Choroid plexus epithelial cell (primary cell): ENCODE measurements around the gene TCEANC.

Source experiments
- DNase-seq: peaks from one replicate; pipeline ENCODE4 v3.0.0-alpha.2; 2010; ENCODE audit warnings: low read depth
- H3K4me3 ChIP-seq: 2 replicates; pipeline ENCODE4 v1.5.1; 2011; ENCODE audit warnings: low read depth, mild to moderate bottlenecking, control low read depth, low read length, moderate library complexity
- CTCF ChIP-seq: conservative IDR thresholded peaks from 2 replicates; pipeline ENCODE4 v1.5.1; 2011; ENCODE audit warnings: low read depth, mild to moderate bottlenecking, control low read depth, inconsistent platforms, low read length, moderate library complexity

Gene TCEANC

GRCh38 chrX:13684361-13684760, 31.4 kb downstream of the TCEANC start:
- no peak for DNase-seq
- H3K4me3 ChIP-seq = no peak overlapping the region
- no peak for TF ChIP-seq CTCF

GRCh38 chrX:13685126-13685763, 32.3 kb downstream of the TCEANC start:
- TF ChIP-seq CTCF = no peak
- no peak overlapping the region for H3K4me3 ChIP-seq
- peak; percentile 29 for DNase-seq

GRCh38 chrX:13687203-13687602, 34.3 kb downstream of the TCEANC start:
- no peak overlapping the region for H3K4me3 ChIP-seq
- DNase-seq = no peak
- no peak for TF ChIP-seq CTCF

- H3K4me3 ChIP-seq = peak overlapping the region; percentile 77
- no peak for DNase-seq
- no peak for TF ChIP-seq CTCF
Measured at GRCh38 chrX:13688384-13688957, 35.5 kb downstream of the TCEANC start.

GRCh38 chrX:13688958-13689740, 36.2 kb downstream of the TCEANC start, which contains the start of gene RAB9A:
Gene RAB9A (plus strand): TSS chrX:13689128. CDS start chrX:13708747, 19,619 bp downstream.
- peak; percentile 65 for DNase-seq
- no peak for TF ChIP-seq CTCF
- peak within 1 kb of the TSS; percentile 77 for H3K4me3 ChIP-seq

GRCh38 chrX:13689741-13690211, 36.8 kb downstream of the TCEANC start:
- H3K4me3 ChIP-seq = peak overlapping the region; percentile 77
- no peak for TF ChIP-seq CTCF
- peak; percentile 29 for DNase-seq
